PC-3 (cell line): ENCODE results near the gene RNF19B.

Experiments
- CTCF ChIP-seq: fragments of 300-600 bp; sonication (generic); conservative IDR thresholded peaks from 2 replicates; pipeline ENCODE4 v1.5.1; 2017; ENCODE audit warnings: antibody characterized with exemption, low read depth, mild to moderate bottlenecking, low read length
- EZH2 ChIP-seq: fragments of 300-600 bp; sonication (generic); IDR thresholded peaks from one replicate; pipeline ENCODE4 v1.6.1; 2017; ENCODE audit warnings: antibody characterized with exemption, mild to moderate bottlenecking, low read length; ENCODE audit not compliant: unreplicated experiment

GRCh38 chr1:32928715-32929114, 35.9 kb downstream of the RNF19B start:
- no peak for TF ChIP-seq CTCF
- no peak for TF ChIP-seq EZH2
